HEK293 (cell line): ENCODE results near the gene UBE2J2.

Experiments used
- CTCF ChIA-PET: fragments of 350-600 bp; formaldehyde crosslinking; extraction: SDS; loops from one replicate; lab custom pipeline; 2021; ENCODE audit warnings: antibody characterized with exemption; lab: Yijun Ruan, JAX
- POLR2A ChIA-PET: fragments of 300-600 bp; formaldehyde crosslinking; extraction: SDS; loops from one replicate; lab custom pipeline; 2020; ENCODE audit warnings: antibody characterized with exemption, inconsistent platforms; lab: Yijun Ruan, JAX
- H3K27ac ChIP-seq: fragments of 200-500 bp; sonication (Bioruptor generic); 2 replicates; pipeline ENCODE4 v1.5.1; 2014; ENCODE audit warnings: low read depth, low read length, control low read depth, inconsistent platforms; ENCODE audit errors: extremely low read depth
- H3K36me3 ChIP-seq, 2 experiments: fragments of 200-500 bp in 1 of 2; sonication (Bioruptor generic) in 1 of 2; 1 replicate in 1 of 2; 2 replicates in 1 of 2; pipeline ENCODE4 v1.5.1; 2014 to 2017; ENCODE audit warnings: inconsistent platforms in 2 of 2, low read length in 2 of 2; ENCODE audit not compliant: control insufficient read depth in 2 of 2, insufficient read depth in 1 of 2
- H3K4me1 ChIP-seq: fragments of 200-500 bp; sonication (Bioruptor generic); 2 replicates; pipeline ENCODE4 v1.5.1; 2014; ENCODE audit warnings: mild to moderate bottlenecking, low read length, inconsistent platforms; ENCODE audit not compliant: control insufficient read depth, insufficient read depth
- H3K4me3 ChIP-seq: 2 replicates; pipeline ENCODE4 v1.5.1; 2011; ENCODE audit warnings: low read depth, mild to moderate bottlenecking, control low read depth, low read length, moderate library complexity
- H3K9me3 ChIP-seq: fragments of 200-500 bp; sonication (Bioruptor generic); 2 replicates; pipeline ENCODE4 v1.5.1; 2014; ENCODE audit warnings: low read depth, low read length, inconsistent platforms; ENCODE audit not compliant: control insufficient read depth, insufficient read depth
- AEBP2 ChIP-seq: fragments of 450-650 bp; formaldehyde crosslinking; IDR thresholded peaks from 2 replicates; pipeline ENCODE4 v1.5.1; 2016; ENCODE audit warnings: missing biosample characterization, missing genetic modification characterization, borderline replicate concordance
- IKZF3 ChIP-seq: fragments of 450-650 bp; IDR thresholded peaks from 2 replicates; pipeline ENCODE4 v1.5.0; 2018; ENCODE audit warnings: missing biosample characterization, mild to moderate bottlenecking, missing genetic modification characterization, moderate library complexity
- KLF17 ChIP-seq: fragments of 450-650 bp; formaldehyde crosslinking; IDR thresholded peaks from 2 replicates; pipeline ENCODE4 v1.5.1; 2016; ENCODE audit warnings: missing biosample characterization, missing genetic modification characterization
- PATZ1 ChIP-seq: fragments of 450-650 bp; formaldehyde crosslinking; IDR thresholded peaks from 2 replicates; pipeline ENCODE4 v1.5.1; 2016; ENCODE audit warnings: missing biosample characterization, missing genetic modification characterization
- SP7 ChIP-seq: fragments of 450-650 bp; formaldehyde crosslinking; IDR thresholded peaks from 2 replicates; pipeline ENCODE4 v1.5.1; 2016; ENCODE audit warnings: missing biosample characterization, missing genetic modification characterization
- ZBTB48 ChIP-seq: fragments of 450-650 bp; formaldehyde crosslinking; IDR thresholded peaks from 2 replicates; pipeline ENCODE4 v1.5.1; 2016; ENCODE audit warnings: missing biosample characterization, missing genetic modification characterization
- ZNF10 ChIP-seq: fragments of 450-650 bp; formaldehyde crosslinking; IDR thresholded peaks from 2 replicates; pipeline ENCODE4 v1.5.1; 2017; ENCODE audit warnings: missing biosample characterization, missing genetic modification characterization
- ZNF121 ChIP-seq: fragments of 450-650 bp; formaldehyde crosslinking; IDR thresholded peaks from 2 replicates; pipeline ENCODE4 v1.5.1; 2016; ENCODE audit warnings: missing biosample characterization, missing genetic modification characterization
- ZNF184 ChIP-seq: fragments of 450-650 bp; IDR thresholded peaks from 2 replicates; pipeline ENCODE4 v1.5.1; 2018; ENCODE audit warnings: missing biosample characterization, mild to moderate bottlenecking, missing genetic modification characterization
- ZNF202 ChIP-seq: fragments of 450-650 bp; formaldehyde crosslinking; IDR thresholded peaks from 2 replicates; pipeline ENCODE4 v1.5.1; 2016; ENCODE audit warnings: missing biosample characterization, missing genetic modification characterization, borderline replicate concordance
- ZNF280C ChIP-seq: fragments of 450-650 bp; formaldehyde crosslinking; IDR thresholded peaks from 2 replicates; pipeline ENCODE4 v1.5.1; 2016; ENCODE audit warnings: missing biosample characterization, missing genetic modification characterization
- ZNF354C ChIP-seq: fragments of 450-650 bp; formaldehyde crosslinking; IDR thresholded peaks from 2 replicates; pipeline ENCODE4 v1.5.1; 2016; ENCODE audit warnings: missing biosample characterization, missing genetic modification characterization, low read depth, borderline replicate concordance
- ZNF596 ChIP-seq: fragments of 450-650 bp; IDR thresholded peaks from 2 replicates; pipeline ENCODE4 v1.5.0; 2018; ENCODE audit warnings: missing biosample characterization, mild to moderate bottlenecking, missing genetic modification characterization, moderate library complexity
- ZNF664 ChIP-seq: fragments of 450-650 bp; formaldehyde crosslinking; IDR thresholded peaks from 2 replicates; pipeline ENCODE4 v1.5.1; 2016; ENCODE audit warnings: missing biosample characterization, missing genetic modification characterization
- ZNF785 ChIP-seq: fragments of 450-650 bp; formaldehyde crosslinking; IDR thresholded peaks from 2 replicates; pipeline ENCODE4 v1.5.1; 2016; ENCODE audit warnings: missing biosample characterization, missing genetic modification characterization
- TF ChIP-seq, protein P1 (sequence below): fragments of 450-650 bp; formaldehyde crosslinking; IDR thresholded peaks from 2 replicates; pipeline ENCODE4 v1.5.1; 2016; ENCODE audit warnings: missing biosample characterization, missing genetic modification characterization
- TF ChIP-seq, protein P2 (sequence below): fragments of 450-650 bp; formaldehyde crosslinking; IDR thresholded peaks from 2 replicates; pipeline ENCODE4 v1.5.1; 2016; ENCODE audit warnings: missing biosample characterization, missing genetic modification characterization, low read depth
- TF ChIP-seq, protein P3 (sequence below): fragments of 450-650 bp; formaldehyde crosslinking; IDR thresholded peaks from 2 replicates; pipeline ENCODE4 v1.5.1; 2016; ENCODE audit warnings: missing biosample characterization, missing genetic modification characterization

UBE2J2 gene

GRCh38 chr1:1290238-1290731 is 16.6 kb upstream of the UBE2J2 start (continued):
- TF ChIP-seq ZNF354C (tag by site-specific recombination) (no peak), ZNF664 (tag by site-specific recombination) (no peak), ZNF121 (tag by site-specific recombination) (no peak), IKZF3 (tag by site-specific recombination) (0 out of 2 replicates have a peak, but pooled peaks have one; percentile 44), ZNF10 (tag by site-specific recombination) (0 out of 2 replicates have a peak, but pooled peaks have one; percentile 22), ZNF280C (tag by site-specific recombination) (no peak), ZNF596 (no peak), AEBP2 (tag by site-specific recombination) (no peak), SP7 (tag by site-specific recombination) (no peak), PATZ1 (tag by site-specific recombination) (no peak), ZBTB48 (tag by site-specific recombination) (no peak)
- TF ChIP-seq, protein P1, sequence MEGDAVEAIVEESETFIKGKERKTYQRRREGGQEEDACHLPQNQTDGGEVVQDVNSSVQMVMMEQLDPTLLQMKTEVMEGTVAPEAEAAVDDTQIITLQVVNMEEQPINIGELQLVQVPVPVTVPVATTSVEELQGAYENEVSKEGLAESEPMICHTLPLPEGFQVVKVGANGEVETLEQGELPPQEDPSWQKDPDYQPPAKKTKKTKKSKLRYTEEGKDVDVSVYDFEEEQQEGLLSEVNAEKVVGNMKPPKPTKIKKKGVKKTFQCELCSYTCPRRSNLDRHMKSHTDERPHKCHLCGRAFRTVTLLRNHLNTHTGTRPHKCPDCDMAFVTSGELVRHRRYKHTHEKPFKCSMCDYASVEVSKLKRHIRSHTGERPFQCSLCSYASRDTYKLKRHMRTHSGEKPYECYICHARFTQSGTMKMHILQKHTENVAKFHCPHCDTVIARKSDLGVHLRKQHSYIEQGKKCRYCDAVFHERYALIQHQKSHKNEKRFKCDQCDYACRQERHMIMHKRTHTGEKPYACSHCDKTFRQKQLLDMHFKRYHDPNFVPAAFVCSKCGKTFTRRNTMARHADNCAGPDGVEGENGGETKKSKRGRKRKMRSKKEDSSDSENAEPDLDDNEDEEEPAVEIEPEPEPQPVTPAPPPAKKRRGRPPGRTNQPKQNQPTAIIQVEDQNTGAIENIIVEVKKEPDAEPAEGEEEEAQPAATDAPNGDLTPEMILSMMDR, result peak; percentile 54
- TF ChIP-seq, protein P2, sequence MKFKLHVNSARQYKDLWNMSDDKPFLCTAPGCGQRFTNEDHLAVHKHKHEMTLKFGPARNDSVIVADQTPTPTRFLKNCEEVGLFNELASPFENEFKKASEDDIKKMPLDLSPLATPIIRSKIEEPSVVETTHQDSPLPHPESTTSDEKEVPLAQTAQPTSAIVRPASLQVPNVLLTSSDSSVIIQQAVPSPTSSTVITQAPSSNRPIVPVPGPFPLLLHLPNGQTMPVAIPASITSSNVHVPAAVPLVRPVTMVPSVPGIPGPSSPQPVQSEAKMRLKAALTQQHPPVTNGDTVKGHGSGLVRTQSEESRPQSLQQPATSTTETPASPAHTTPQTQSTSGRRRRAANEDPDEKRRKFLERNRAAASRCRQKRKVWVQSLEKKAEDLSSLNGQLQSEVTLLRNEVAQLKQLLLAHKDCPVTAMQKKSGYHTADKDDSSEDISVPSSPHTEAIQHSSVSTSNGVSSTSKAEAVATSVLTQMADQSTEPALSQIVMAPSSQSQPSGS (tag by site-specific recombination), result no peak
- TF ChIP-seq, protein P3, sequence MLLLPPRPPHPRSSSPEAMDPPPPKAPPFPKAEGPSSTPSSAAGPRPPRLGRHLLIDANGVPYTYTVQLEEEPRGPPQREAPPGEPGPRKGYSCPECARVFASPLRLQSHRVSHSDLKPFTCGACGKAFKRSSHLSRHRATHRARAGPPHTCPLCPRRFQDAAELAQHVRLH (tag by site-specific recombination), result no peak

DNA sequence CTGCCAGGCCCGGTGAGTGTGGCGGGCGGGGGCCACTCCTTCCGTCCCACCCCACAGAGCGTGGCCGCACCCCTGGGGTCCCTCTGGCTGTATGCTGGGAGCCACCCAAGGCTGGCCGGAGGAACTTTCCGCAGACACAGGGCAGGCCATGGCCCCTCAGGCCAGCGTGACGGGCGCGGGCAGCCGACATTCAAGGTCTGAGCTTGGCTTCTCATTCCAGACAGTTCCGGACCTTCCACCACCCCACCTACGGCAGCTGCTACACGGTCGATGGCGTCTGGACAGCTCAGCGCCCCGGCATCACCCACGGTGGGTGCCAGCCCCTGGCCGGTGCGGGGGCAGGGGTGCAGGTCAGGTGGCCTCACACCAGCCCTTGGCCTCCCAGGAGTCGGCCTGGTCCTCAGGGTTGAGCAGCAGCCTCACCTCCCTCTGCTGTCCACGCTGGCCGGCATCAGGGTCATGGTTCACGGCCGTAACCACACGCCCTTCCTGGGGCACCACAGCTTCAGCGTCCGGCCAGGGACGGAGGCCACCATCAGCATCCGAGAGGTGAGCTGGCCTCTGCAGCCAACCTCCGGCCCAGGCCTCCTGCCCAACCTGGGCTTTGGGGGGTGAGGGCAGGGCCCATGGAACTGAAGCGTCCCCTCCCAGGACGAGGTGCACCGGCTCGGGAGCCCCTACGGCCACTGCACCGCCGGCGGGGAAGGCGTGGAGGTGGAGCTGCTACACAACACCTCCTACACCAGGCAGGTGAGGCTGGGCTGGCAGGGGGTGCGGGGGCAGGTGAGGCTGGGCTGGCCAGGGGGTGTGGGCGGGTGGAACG is 13.8 kb upstream of the UBE2J2 start:
- TF ChIP-seq ZNF184 (tag by site-specific recombination) (no peak), ZNF202 (tag by site-specific recombination) (no peak), ZNF785 (tag by site-specific recombination) (no peak), KLF17 (tag by site-specific recombination) (no peak)
- TF ChIP-seq, all 188 proteins: peak for 0
- Histone ChIP-seq H3K27ac (no peak overlapping the region), H3K4me3 (no peak overlapping the region), H3K4me1 (no peaks in the 10 kb centered on the region), H3K9me3 (no peaks in the 10 kb centered on the region), H3K36me3 (peaks cover 0 to 1% of the 10 kb centered on the region in 2 experiments; a peak in 1 of 3 replicates)
- POLR2A ChIA-PET, result interaction anchor here (1.1 kb wide), 1 partner anchor 14 kb away, joined by 3 read pairs; the partner anchor contains the start of gene UBE2J2
- CTCF ChIA-PET, result interaction anchor here (0.6 kb wide), 1 partner anchor 170 kb away, joined by 3 read pairs; no protein-coding TSS in a partner anchor
